Measurements from ENCODE around the gene TRIP6. TPM values are rescaled to one million over a fixed set of nuclear protein-coding genes. Genes with fewer than 3 reads are reported as not detected.

TRIP6 gene
- total RNA-seq, 2 donors from 2014 or later: 55.7 to 58.7 TPM

DNA sequence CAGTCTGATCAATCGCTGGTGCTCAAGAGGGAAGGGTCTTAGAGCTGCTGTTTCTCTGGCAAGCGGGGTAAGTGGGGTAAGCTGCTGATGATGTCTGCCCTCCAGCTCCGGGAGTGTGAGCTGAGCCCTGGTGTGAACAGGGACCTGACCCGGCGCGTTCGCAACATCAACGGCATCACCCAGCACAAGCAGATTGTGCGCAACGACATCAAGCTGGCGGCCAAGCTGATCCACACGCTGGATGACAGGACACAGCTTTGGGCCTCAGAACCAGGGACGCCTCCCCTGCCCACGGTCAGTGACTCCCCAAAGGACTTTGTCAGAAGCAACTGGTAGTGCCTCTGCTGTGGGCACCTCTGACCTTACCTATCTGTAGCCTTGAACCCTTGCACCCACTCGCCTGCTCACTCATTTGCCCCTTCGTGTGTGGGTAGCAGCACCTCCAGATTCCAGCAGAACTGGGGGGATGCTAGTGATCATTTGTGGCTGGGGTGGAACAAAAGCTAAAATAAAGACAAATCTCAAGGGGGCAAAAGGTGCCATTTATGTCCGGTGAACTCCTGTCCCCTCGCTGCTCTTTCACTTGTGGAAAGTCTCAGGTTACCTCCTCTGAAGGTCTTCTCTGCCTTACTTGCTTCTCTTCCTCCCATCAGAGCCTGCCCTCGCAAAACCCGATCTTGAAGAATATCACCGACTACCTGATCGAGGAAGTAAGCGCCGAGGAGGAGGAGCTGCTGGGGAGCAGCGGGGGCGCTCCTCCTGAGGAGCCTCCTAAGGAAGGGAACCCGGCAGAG, 19.2 kb downstream of the TRIP6 start:
- no peak for DNase-seq (ENCODE audit: low spot score)
- intact Hi-C loops (cut with DNase I): no loop called here

GRCh38 chr7:100886936-100887515, 19.8 kb downstream of the TRIP6 start:
- intact Hi-C loops (cut with DNase I): no loop called here
- no peak for DNase-seq (ENCODE audit: low spot score)

- intact Hi-C loops (cut with DNase I): no loop called here
- no peak for DNase-seq (ENCODE audit: low spot score)
Observed at GRCh38 chr7:100887516-100888290, 20.5 kb downstream of the TRIP6 start.

GRCh38 chr7:100888291-100888987, 21.3 kb downstream of the TRIP6 start:
- DNase-seq (ENCODE audit: low spot score): no peak
- intact Hi-C loops (cut with DNase I): no loop called here

DNA sequence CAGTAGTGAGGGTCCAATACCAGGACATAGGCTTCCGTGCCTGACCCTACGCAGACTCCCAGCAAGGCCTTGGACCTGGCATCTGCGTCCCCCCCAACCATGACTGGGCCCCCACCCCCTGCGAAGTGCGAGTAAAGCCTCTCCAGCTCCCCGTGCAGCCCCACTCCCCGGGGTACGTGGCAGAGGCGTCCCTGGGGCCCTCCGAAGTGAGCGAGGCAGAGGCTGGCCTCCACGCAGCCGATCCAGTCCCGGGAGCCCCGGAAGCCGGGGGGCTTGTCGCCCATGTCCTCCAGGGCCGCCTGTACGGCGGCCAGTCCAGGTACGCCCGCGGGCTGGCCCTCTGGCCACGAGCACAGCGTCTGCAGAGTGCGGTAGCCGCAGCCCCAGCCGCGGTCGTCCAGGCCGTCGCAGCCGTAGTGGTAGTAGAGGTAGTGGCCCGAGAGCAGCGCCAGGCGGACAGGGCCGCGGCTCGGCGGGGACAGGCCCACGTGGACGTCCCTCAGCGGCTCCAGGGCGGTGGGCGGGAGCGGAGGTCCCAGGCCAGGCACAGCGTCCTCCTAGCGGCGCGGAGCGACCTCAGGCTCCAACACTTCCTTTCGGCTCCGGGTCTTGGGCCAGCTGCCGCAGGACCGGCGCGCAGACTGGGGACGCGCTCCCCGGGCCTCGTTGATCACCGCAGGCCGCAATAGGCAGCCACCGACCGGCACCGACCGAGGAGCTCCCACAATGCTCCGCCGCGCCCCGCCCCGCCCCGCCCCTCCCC, 22.0 kb downstream of the TRIP6 start, which contains the start of gene UFSP1:
UFSP1 (minus strand) TSS at position 728 of the 763 bp plus-strand sequence; CDS start at position 284, 444 bp downstream.
- intact Hi-C loops (cut with DNase I): no loop called here

GRCh38 chr7:100890653-100891567, 23.7 kb downstream of the TRIP6 start:
- DNase-seq (ENCODE audit: low spot score): no peak
- intact Hi-C loops (cut with DNase I): loop anchor here in 1 of 2 donors (5.0 kb wide), 1 partner anchor 176 kb away; no protein-coding TSS in a partner anchor

More for the DNA sequence above, 22.0 kb downstream of the TRIP6 start, which contains the start of gene UFSP1:
- DNase-seq (ENCODE audit: low spot score): no peak

DNA sequence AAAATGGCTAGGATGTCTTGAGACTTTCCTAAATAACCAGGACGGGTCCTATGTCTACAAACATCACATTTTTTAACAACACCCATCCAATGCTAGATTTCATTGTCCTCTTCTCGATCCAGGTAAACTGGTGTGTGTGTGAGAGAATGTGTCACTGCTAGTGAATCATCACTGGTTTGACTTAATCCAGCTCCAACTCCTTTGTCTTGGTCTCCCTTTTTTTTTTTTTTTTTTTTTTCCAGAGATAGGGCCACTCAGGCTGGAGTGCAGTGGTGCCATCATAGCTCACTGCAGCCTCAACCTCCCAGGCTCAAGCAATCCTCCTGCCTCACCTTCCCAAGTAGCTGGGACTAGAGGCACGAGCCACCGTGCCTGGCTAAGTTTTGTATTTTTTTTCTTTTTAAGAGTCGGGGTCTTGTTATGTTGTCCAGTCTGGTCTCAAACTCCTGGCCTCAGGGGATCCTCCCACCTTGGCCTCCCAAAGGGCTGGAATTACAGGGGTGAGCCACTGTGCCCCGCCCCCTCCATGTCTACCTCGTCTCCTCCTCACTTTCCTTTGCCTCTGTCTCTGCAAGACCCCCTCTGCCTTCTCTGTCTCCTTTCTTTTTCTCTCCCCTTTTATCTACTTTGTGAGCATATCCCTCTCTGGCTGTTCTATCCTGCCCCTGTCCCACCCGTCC, 24.5 kb downstream of the TRIP6 start:
- intact Hi-C loops (cut with DNase I): loop anchor here in 1 of 2 donors (5.0 kb wide), 1 partner anchor 176 kb away; no protein-coding TSS in a partner anchor
- DNase-seq (ENCODE audit: low spot score): no peak

DNA sequence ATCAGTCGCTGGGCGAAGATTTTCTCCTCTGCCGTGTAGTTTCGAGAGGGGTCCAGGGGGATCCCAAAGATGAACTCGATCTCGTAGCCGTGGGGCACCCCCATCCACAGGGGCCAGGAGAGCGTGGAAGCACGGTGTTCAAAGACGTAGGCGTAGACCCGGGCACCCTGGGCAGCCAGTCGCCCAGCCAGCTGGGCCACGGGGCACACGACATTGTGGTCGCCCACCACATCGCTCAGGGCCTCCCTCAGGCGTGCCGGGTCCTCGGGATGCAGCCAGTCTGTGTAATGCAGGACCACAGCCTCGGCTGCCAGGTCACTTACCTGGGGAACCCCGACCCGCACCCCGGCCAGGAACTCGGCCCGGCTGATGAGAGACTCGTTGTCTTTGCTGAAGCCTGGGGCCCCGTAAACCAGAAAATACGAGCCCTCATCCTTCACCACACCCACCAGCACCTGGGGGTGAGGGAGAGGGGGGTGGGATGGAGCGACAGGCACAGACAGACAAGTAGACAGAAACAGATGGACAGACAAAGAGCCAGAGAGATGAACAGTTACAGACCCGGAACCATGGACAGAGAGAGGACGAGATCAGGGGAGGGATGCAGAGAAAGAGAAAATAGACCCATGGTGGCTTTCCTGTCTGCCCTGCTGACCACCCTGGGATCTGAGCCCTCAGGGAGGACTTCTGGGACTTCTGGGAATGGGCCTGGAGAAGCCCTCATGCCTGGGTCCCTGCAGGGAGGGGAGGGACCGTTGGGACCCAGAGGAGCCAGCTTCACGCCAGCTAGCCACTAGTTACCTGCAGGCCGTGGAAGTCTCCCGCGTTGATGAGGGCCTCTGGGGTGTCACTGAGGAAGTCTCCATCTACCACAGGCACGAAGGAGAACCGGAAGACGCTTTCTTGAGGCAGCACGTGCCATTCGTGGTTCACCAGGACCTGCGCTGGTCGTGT, 25.5 kb downstream of the TRIP6 start:
- intact Hi-C loops (cut with DNase I): loop anchor here in 1 of 2 donors (5.0 kb wide), 1 partner anchor 175 kb away; no protein-coding TSS in a partner anchor
- no peak for DNase-seq (ENCODE audit: low spot score)

- intact Hi-C loops (cut with DNase I): loop anchor here in 1 of 2 donors (5.0 kb wide), 1 partner anchor 174 kb away; no protein-coding TSS in a partner anchor
- no peak for DNase-seq (ENCODE audit: low spot score)
Observed at GRCh38 chr7:100893318-100893895, 26.2 kb downstream of the TRIP6 start.

GRCh38 chr7:100893910-100894721, 26.9 kb downstream of the TRIP6 start:
- no peak for DNase-seq (ENCODE audit: low spot score)
- intact Hi-C loops (cut with DNase I): loop anchor here in 1 of 2 donors (5.0 kb wide), 1 partner anchor 173 kb away; no protein-coding TSS in a partner anchor

DNA sequence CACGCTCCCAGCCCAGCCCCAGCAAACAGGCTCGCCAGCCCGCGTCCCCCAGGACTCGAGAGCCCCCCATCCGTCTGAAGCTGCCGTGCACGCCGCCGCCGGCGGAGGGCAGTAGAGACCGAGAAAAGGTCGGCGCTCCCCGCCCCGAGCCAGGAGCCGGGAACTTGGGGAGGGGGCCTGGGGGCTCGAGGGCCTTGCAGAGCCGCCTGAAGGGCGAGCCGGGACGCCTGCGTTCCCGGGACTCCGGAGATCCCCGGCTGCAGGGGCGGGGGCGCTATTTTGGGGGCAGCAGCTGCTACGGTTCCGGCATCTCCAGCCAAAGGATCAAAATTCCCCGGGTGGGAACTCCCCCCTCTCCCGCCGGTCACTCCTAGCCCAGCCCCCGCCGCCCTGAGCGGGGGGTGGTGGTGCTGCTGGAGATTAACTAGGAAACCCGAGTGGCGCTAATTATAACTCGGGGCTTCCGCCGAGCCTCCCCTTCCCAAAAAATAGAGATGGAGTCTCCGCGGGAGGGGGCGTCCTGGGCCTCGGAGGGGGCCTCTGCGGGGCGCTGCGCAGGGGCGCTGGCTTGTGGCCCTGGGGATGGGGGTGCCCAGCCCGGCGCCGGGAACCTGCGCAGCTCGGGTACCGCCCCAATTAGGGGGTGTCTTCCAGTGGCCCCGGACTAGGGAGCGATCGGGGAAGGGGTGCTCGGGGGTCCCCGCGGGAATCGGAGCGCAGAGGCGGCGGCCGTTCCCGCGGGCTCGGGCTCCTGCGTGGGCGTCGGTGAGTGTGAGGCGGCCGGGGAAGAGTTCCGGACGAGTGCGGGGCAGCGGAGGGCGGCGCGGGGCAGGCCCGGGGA, 27.9 kb downstream of the TRIP6 start:
- intact Hi-C loops (cut with DNase I): loop anchor here (5.0 kb wide), 2 partner anchors 167 to 172 kb away; no protein-coding TSS in a partner anchor
- DNase-seq (ENCODE audit: low spot score): no peak

- intact Hi-C loops (cut with DNase I): loop anchor here in 1 of 2 donors (5.0 kb wide), 1 partner anchor 167 kb away; no protein-coding TSS in a partner anchor
- DNase-seq (ENCODE audit: low spot score): no peak
Observed at GRCh38 chr7:100895701-100895955, 28.4 kb downstream of the TRIP6 start, which contains the start of gene ACHE. Gene ACHE, minus strand, starts transcription at chr7:100895888. Its CDS starts 1,656 bp downstream, at chr7:100894232.

GRCh38 chr7:100895956-100896731, 29.0 kb downstream of the TRIP6 start:
- intact Hi-C loops (cut with DNase I): loop anchor here in 1 of 2 donors (5.0 kb wide), 1 partner anchor 166 kb away; no protein-coding TSS in a partner anchor

More at GRCh38 chr7:100895956-100896731, 29.0 kb downstream of the TRIP6 start:
- DNase-seq (ENCODE audit: low spot score): no peak

Measured in posterior vena cava (tissue), 2 donors.